Tibial nerve (tissue), 4 donors: Measurements from ENCODE around the gene HRH2.

Experiments used
- CTCF ChIP-seq, 5 experiments: fragments of 200-600 bp in 3 of 5; fragments of 450-650 bp in 2 of 5; sonication (generic) in 3 of 5; IDR thresholded peaks; one replicate each; pipeline ENCODE4 v1.5.1; 2016 to 2019; ENCODE audit warnings: antibody characterized with exemption in 5 of 5, mild to moderate bottlenecking in 3 of 5, moderate library complexity in 2 of 5
- EP300 ChIP-seq, 2 donors: sonication (generic); formaldehyde crosslinking; IDR thresholded peaks; one replicate each; pipeline ENCODE4 v1.6.1; 2017; ENCODE audit warnings: antibody characterized with exemption in 2 of 2, mild to moderate bottlenecking in 1 of 2
- POLR2A ChIP-seq, 2 donors: fragments of 450-650 bp; IDR thresholded peaks; one replicate each; pipeline ENCODE4 v1.6.1; 2017; ENCODE audit warnings: antibody characterized with exemption in 2 of 2, mild to moderate bottlenecking in 2 of 2, moderate library complexity in 2 of 2

GRCh38 chr5:175700991-175701390 lies 43.1 kb downstream of the HRH2 start:
- TF ChIP-seq CTCF (IDR thresholded peaks at IDR 0.05): no peak
- no peak for TF ChIP-seq POLR2A (IDR thresholded peaks at IDR 0.05)
- TF ChIP-seq EP300 (IDR thresholded peaks at IDR 0.05): no peak
